Keratinocyte (primary cell): ENCODE measurements around the gene MED17. TPM values are rescaled to one million over a fixed set of nuclear protein-coding genes. Genes with fewer than 3 reads are reported as not detected.

ENCODE experiments used
- DNase-seq: peaks from one replicate; pipeline ENCODE4 v3.0.0-alpha.2; 2011; ENCODE audit warnings: low read depth, missing footprints, low spot score
- FAIRE-seq: peaks from 2 replicates; lab custom pipeline; 2011; peaks lifted over from hg19 to GRCh38; lab: Jason Lieb, UNC
- H2AFZ ChIP-seq: 2 replicates; pipeline ENCODE4 v1.6.0; 2012; ENCODE audit warnings: low read length, control low read depth, inconsistent platforms; ENCODE audit not compliant: control insufficient read depth
- H3K27ac ChIP-seq: 2 replicates; pipeline ENCODE4 v1.5.1; 2011; ENCODE audit warnings: low read length; ENCODE audit not compliant: control insufficient read depth, insufficient read depth
- H3K27me3 ChIP-seq: 3 replicates; pipeline ENCODE4 v1.6.0; 2011; ENCODE audit warnings: low read length; ENCODE audit not compliant: control insufficient read depth, insufficient read depth; ENCODE audit errors: extremely low read depth
- H3K36me3 ChIP-seq, 2 experiments: 2 replicates in 1 of 2; 3 replicates in 1 of 2; pipeline ENCODE4 v1.5.1; 2011; ENCODE audit warnings: low read length in 2 of 2, mild to moderate bottlenecking in 1 of 2; ENCODE audit not compliant: control insufficient read depth in 2 of 2, insufficient read depth in 2 of 2; ENCODE audit errors: extremely low read depth in 1 of 2
- H3K4me1 ChIP-seq: 3 replicates; pipeline ENCODE4 v1.5.1; 2011; ENCODE audit warnings: low read length; ENCODE audit not compliant: control insufficient read depth, insufficient read depth; ENCODE audit errors: extremely low read depth
- H3K4me2 ChIP-seq: 3 replicates; pipeline ENCODE4 v1.6.0; 2011; ENCODE audit warnings: low read depth, low read length; ENCODE audit not compliant: control insufficient read depth, insufficient read depth; ENCODE audit errors: extremely low read depth
- H3K4me3 ChIP-seq, 3 experiments: fragments of 200-600 bp in 1 of 3; sonication (generic) in 1 of 3; 2 replicates in 2 of 3; 3 replicates in 1 of 3; pipeline ENCODE4 v1.5.1; 2011 to 2016; ENCODE audit warnings: low read length in 3 of 3, mild to moderate bottlenecking in 3 of 3, control low read depth in 2 of 3, inconsistent platforms in 1 of 3, low read depth in 1 of 3, mixed read lengths in 1 of 3, mixed run types in 1 of 3, moderate library complexity in 1 of 3; ENCODE audit not compliant: control insufficient read depth in 2 of 3, insufficient read depth in 2 of 3; ENCODE audit errors: extremely low read depth in 1 of 3
- H3K79me2 ChIP-seq: 2 replicates; pipeline ENCODE4 v1.6.0; 2012; ENCODE audit warnings: low read length; ENCODE audit not compliant: control insufficient read depth, insufficient read depth
- H3K9ac ChIP-seq: 3 replicates; pipeline ENCODE4 v1.6.0; 2011; ENCODE audit warnings: low read length; ENCODE audit not compliant: control insufficient read depth, insufficient read depth; ENCODE audit errors: extremely low read depth
- H3K9me1 ChIP-seq: 3 replicates; pipeline ENCODE4 v1.6.0; 2011; ENCODE audit warnings: low read length; ENCODE audit not compliant: control insufficient read depth, insufficient read depth; ENCODE audit errors: extremely low read depth
- H3K9me3 ChIP-seq: 2 replicates; pipeline ENCODE4 v1.5.1; 2012; ENCODE audit warnings: low read depth, low read length; ENCODE audit not compliant: control insufficient read depth
- H4K20me1 ChIP-seq: 3 replicates; pipeline ENCODE4 v1.6.0; 2011; ENCODE audit warnings: low read length; ENCODE audit not compliant: control insufficient read depth, insufficient read depth; ENCODE audit errors: extremely low read depth
- EZH2 ChIP-seq: IDR thresholded peaks from one replicate; pipeline ENCODE4 v1.6.1; 2012; ENCODE audit warnings: inconsistent platforms, mild to moderate bottlenecking, low read length, moderate library complexity
- dilution Hi-C: fragments of 300-500 bp; cut with MboI; formaldehyde crosslinking; loops from one replicate; pipeline ENCODE4 v1.7.0; 2020; ENCODE audit warnings: low sequenced_read_pairs; ENCODE audit not compliant: extremely low pct_ligation_motif_present
- polyA plus RNA-seq, 5 experiments: library from polyadenylated mRNA; depleted of rRNA in 3 of 5; stranded (reverse) in 3 of 5; stranded (forward) in 1 of 5; unstranded in 1 of 5; fragments of >200 nt; gene quantifications; 1 replicate in 1 of 5; 2 replicates in 3 of 5; 3 replicates in 1 of 5; pipeline versions ENCODE4 v1.2.1 to v1.2.3, GENCODE V29; 2011 to 2012; ENCODE audit warnings: missing spikeins in 2 of 5, low read depth in 1 of 5, low replicate concordance in 1 of 5
- TF ChIP-seq, protein P1 (sequence below), 3 experiments: IDR thresholded peaks in 1 of 3; conservative IDR thresholded peaks in 1 of 3; optimal IDR thresholded peaks in 1 of 3; 2 replicates in 2 of 3; 3 replicates in 1 of 3; pipeline versions ENCODE3 to v1.5.1; 2011; ENCODE audit warnings: low read length in 3 of 3, mild to moderate bottlenecking in 3 of 3, moderate library complexity in 2 of 3, control low read depth in 1 of 3, inconsistent platforms in 1 of 3; ENCODE audit not compliant: insufficient read depth in 2 of 3; ENCODE audit errors: extremely low read depth in 1 of 3

MED17 gene
- polyA plus RNA-seq, 1 donor (not counting 4 experiments of a cell fraction or from before 2014, with no cell fraction given): 25.1 TPM

DNA sequence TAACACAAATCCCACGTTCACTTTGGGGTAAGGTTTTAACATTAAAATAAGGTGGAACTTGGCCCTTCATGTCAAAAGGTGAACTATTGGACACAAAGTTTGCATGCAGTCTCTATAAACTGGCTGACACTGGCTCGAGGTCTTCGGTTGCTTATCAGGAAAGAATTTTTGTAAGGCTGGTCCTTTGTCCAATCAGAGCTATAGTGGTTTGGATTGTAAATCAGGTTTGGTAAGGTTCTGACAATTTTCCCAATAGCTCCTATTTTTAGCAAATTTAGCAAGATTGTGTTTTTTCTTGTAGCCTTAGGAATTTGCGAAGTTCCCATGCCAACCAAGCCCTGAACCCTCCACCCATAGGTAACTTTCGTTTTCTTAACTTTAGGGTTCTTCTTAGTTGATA, 17.6 kb upstream of the MED17 start:
- no peak overlapping the region for H3K4me3 ChIP-seq
- H4K20me1 ChIP-seq: no peaks in the 10 kb centered on the region
- dilution Hi-C loops: no loop called here
- no peaks in the 10 kb centered on the region for H3K27me3 ChIP-seq
- no peak for TF ChIP-seq EZH2
- peaks cover 2% of the 10 kb centered on the region for H3K4me1 ChIP-seq
- H3K27ac ChIP-seq: no peak overlapping the region
- H2AFZ ChIP-seq: no peak overlapping the region
- no peaks in the 10 kb centered on the region for H3K36me3 ChIP-seq
- H3K9me1 ChIP-seq: no peaks in the 10 kb centered on the region
- no peak overlapping the region for H3K9ac ChIP-seq
- H3K79me2 ChIP-seq: no peaks in the 10 kb centered on the region
- FAIRE-seq (no peak), DNase-seq (no peak)
- no peaks in the 10 kb centered on the region for H3K9me3 ChIP-seq
- no peak overlapping the region for H3K4me2 ChIP-seq

DNA sequence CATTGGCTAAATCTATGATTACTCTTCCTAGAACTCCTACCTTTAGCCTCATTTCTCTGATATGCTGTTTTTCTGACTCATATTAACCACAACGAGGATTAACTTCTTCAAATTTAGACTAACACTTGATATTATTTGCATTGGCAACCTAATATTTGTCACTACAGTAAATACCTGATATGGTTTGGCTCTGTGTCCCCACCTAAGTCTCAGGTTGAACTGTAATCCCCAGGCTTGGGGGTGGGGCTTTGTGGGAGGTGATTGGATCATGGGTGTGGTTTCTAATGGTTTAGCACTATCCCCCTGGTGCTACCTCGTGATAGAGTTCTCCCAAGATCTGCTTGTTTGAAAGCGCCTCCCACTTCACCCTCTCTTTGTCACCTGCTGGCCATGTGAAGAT, 17.1 kb upstream of the MED17 start:
- Histone ChIP-seq H3K9me3 (no peaks in the 10 kb centered on the region), H3K9ac (no peak overlapping the region), H3K9me1 (no peaks in the 10 kb centered on the region), H3K79me2 (no peaks in the 10 kb centered on the region), H3K36me3 (no peaks in the 10 kb centered on the region), H2AFZ (no peak overlapping the region), H4K20me1 (no peaks in the 10 kb centered on the region), H3K27ac (no peak overlapping the region), H3K4me3 (no peak overlapping the region), H3K4me1 (peaks cover 2% of the 10 kb centered on the region), H3K4me2 (no peak overlapping the region), H3K27me3 (no peaks in the 10 kb centered on the region)
- no peak for DNase-seq
- TF ChIP-seq, protein P1, sequence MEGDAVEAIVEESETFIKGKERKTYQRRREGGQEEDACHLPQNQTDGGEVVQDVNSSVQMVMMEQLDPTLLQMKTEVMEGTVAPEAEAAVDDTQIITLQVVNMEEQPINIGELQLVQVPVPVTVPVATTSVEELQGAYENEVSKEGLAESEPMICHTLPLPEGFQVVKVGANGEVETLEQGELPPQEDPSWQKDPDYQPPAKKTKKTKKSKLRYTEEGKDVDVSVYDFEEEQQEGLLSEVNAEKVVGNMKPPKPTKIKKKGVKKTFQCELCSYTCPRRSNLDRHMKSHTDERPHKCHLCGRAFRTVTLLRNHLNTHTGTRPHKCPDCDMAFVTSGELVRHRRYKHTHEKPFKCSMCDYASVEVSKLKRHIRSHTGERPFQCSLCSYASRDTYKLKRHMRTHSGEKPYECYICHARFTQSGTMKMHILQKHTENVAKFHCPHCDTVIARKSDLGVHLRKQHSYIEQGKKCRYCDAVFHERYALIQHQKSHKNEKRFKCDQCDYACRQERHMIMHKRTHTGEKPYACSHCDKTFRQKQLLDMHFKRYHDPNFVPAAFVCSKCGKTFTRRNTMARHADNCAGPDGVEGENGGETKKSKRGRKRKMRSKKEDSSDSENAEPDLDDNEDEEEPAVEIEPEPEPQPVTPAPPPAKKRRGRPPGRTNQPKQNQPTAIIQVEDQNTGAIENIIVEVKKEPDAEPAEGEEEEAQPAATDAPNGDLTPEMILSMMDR (optimal IDR thresholded peaks at IDR 0.05 in 1 of 3, IDR thresholded peaks at IDR 0.05 in 1 of 3, conservative IDR thresholded peaks at IDR 0.05 in 1 of 3; ENCODE audit: extremely low read depth in 1 of 3, insufficient read depth in 2 of 3, low read length in 3 of 3): no peak
- no peak for TF ChIP-seq EZH2
- dilution Hi-C loops: no loop called here
- FAIRE-seq: no peak

DNA sequence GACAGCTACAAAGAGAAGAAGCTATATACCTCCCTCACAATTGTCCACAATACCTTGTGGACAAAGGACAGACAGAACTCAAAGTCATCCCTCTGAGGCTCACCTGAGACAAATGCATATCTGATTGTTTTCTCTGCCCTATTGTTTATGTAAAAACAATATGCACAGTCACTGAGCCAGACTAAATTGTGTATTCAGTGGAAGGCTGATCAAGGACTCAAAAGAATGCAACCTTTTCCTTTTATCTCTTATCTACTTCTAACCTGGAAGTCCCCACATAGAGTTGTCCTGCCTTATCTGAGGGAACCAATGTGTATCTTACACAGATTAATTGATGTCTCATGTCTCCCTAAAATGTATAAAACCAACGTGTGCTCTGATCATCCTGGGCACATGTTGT, 13.9 kb upstream of the MED17 start:
- TF ChIP-seq, protein P1 (optimal IDR thresholded peaks at IDR 0.05 in 1 of 3, IDR thresholded peaks at IDR 0.05 in 1 of 3, conservative IDR thresholded peaks at IDR 0.05 in 1 of 3; ENCODE audit: extremely low read depth in 1 of 3, insufficient read depth in 2 of 3, low read length in 3 of 3): no peak
- TF ChIP-seq EZH2: no peak
- dilution Hi-C loops: no loop called here
- Histone ChIP-seq H3K79me2 (no peaks in the 10 kb centered on the region), H3K9me3 (no peaks in the 10 kb centered on the region), H3K4me2 (no peak overlapping the region), H3K4me1 (peaks cover 2% of the 10 kb centered on the region), H2AFZ (no peak overlapping the region), H3K9ac (no peak overlapping the region), H3K4me3 (no peak overlapping the region), H3K27me3 (no peaks in the 10 kb centered on the region), H3K36me3 (no peaks in the 10 kb centered on the region), H3K27ac (no peak overlapping the region), H3K9me1 (no peaks in the 10 kb centered on the region), H4K20me1 (no peaks in the 10 kb centered on the region)
- no peak for DNase-seq
- no peak for FAIRE-seq
